Astrocyte (in vitro differentiated cells and primary cell): ENCODE results near the gene SMAD9. TPM values are rescaled to one million over a fixed set of nuclear protein-coding genes. Genes with fewer than 3 reads are reported as not detected.

Experiments used
- DNase-seq: peaks from one replicate; pipeline ENCODE4 v3.0.0-alpha.2; 2010; ENCODE audit warnings: low read depth
- FAIRE-seq: peaks from 2 replicates; lab custom pipeline; 2011; peaks lifted over from hg19 to GRCh38; lab: Jason Lieb, UNC
- H2AFZ ChIP-seq: 2 replicates; pipeline ENCODE4 v1.6.0; 2012; ENCODE audit warnings: low read depth, low read length, inconsistent platforms
- H3K27ac ChIP-seq: 2 replicates; pipeline ENCODE4 v1.5.1; 2011; ENCODE audit warnings: low read depth, low read length, inconsistent platforms
- H3K27me3 ChIP-seq: 2 replicates; pipeline ENCODE4 v1.6.0; 2011; ENCODE audit warnings: low read length, inconsistent platforms; ENCODE audit not compliant: insufficient read depth
- H3K36me3 ChIP-seq: 2 replicates; pipeline ENCODE4 v1.5.1; 2011; ENCODE audit warnings: low read length, inconsistent platforms; ENCODE audit not compliant: insufficient read depth
- H3K4me1 ChIP-seq: 2 replicates; pipeline ENCODE4 v1.5.1; 2011; ENCODE audit warnings: low read length, inconsistent platforms; ENCODE audit not compliant: insufficient read depth
- H3K4me2 ChIP-seq: 2 replicates; pipeline ENCODE4 v1.6.0; 2012; ENCODE audit warnings: low read length, inconsistent platforms
- H3K4me3 ChIP-seq: 2 replicates; pipeline ENCODE4 v1.5.1; 2011; ENCODE audit warnings: low read depth, mild to moderate bottlenecking, low read length, inconsistent platforms; ENCODE audit not compliant: insufficient read depth
- H3K79me2 ChIP-seq: 2 replicates; pipeline ENCODE4 v1.6.0; 2012; ENCODE audit warnings: mild to moderate bottlenecking, low read length, inconsistent platforms; ENCODE audit not compliant: insufficient read depth
- H3K9ac ChIP-seq: 2 replicates; pipeline ENCODE4 v1.6.0; 2012; ENCODE audit warnings: mild to moderate bottlenecking, low read length, inconsistent platforms
- H3K9me3 ChIP-seq: 2 replicates; pipeline ENCODE4 v1.5.1; 2012; ENCODE audit warnings: low read depth, mild to moderate bottlenecking, low read length, inconsistent platforms; ENCODE audit not compliant: insufficient read depth
- H4K20me1 ChIP-seq: 2 replicates; pipeline ENCODE4 v1.6.0; 2012; ENCODE audit warnings: low read length, inconsistent platforms; ENCODE audit not compliant: insufficient read depth
- H3K27ac Mint-ChIP-seq: one replicate; pipeline ENCODE4 v1.8.0; 2021; ENCODE audit warnings: mild to moderate bottlenecking, mixed read lengths; ENCODE audit not compliant: unreplicated experiment
- H3K27me3 Mint-ChIP-seq: one replicate; pipeline ENCODE4 v1.8.0; 2021; ENCODE audit warnings: low read depth, mixed read lengths; ENCODE audit not compliant: unreplicated experiment
- H3K36me3 Mint-ChIP-seq: one replicate; pipeline ENCODE4 v1.8.0; 2021; ENCODE audit warnings: low read depth, mixed read lengths; ENCODE audit not compliant: unreplicated experiment
- H3K4me1 Mint-ChIP-seq: one replicate; pipeline ENCODE4 v1.8.0; 2021; ENCODE audit warnings: low read depth, mixed read lengths; ENCODE audit not compliant: unreplicated experiment
- H3K4me3 Mint-ChIP-seq: one replicate; pipeline ENCODE4 v1.8.0; 2021; ENCODE audit warnings: mild to moderate bottlenecking, moderate library complexity, mixed read lengths; ENCODE audit not compliant: unreplicated experiment
- H3K9me3 Mint-ChIP-seq: one replicate; pipeline ENCODE4 v1.8.0; 2021; ENCODE audit warnings: mild to moderate bottlenecking, mixed read lengths; ENCODE audit not compliant: unreplicated experiment
- CTCF ChIP-seq: IDR thresholded peaks from 2 replicates; pipeline ENCODE4 v1.5.1; 2011; ENCODE audit warnings: low read depth, mild to moderate bottlenecking, inconsistent platforms, low read length, moderate library complexity; ENCODE audit not compliant: insufficient read depth
- EZH2 ChIP-seq: IDR thresholded peaks from 2 replicates; pipeline ENCODE4 v1.6.1; 2012; ENCODE audit warnings: mild to moderate bottlenecking, low read length, inconsistent platforms; ENCODE audit not compliant: insufficient read depth
- total RNA-seq: library from RNA; stranded (reverse); gene quantifications from 2 replicates; pipeline ENCODE4 v1.2.1, GENCODE V29; 2021

Gene SMAD9
- total RNA-seq, 1 donor from 2014 or later, result 2.8 TPM

DNA sequence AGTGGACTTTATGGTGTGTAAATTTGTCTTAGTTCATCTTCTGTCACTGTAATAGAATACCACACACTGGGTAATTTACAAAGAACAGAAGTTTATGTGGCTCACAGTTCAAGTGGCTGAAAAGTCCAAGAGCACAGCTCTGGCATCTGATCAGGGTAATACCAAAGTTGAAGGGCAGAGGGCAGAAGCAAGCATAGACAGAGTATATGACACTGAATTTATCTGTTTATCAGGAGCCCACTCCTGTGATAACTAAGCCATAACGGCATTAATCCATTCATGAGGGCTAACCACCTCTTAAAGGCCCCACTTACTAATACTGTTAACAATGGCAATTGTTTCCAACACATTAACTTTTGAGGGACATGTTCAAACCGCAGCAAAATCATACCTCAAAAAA, 105.0 kb downstream of the SMAD9 start:
- H3K27ac ChIP-seq, result no peak overlapping the region
- Mint-ChIP-seq H3K9me3 (no peaks in the 10 kb centered on the region), H3K36me3 (no peaks in the 10 kb centered on the region), H3K4me3 (no peak overlapping the region), H3K4me1 (peaks cover 6% of the 10 kb centered on the region), H3K27ac (no peak overlapping the region), H3K27me3 (no peaks in the 10 kb centered on the region)
- H3K36me3 ChIP-seq, result no peaks in the 10 kb centered on the region
- H3K9ac ChIP-seq, result no peak overlapping the region
- H3K4me3 ChIP-seq, result no peak overlapping the region
- peaks cover 12% of the 10 kb centered on the region for H3K4me1 ChIP-seq
- no peak for DNase-seq
- no peak overlapping the region for H2AFZ ChIP-seq
- H3K9me3 ChIP-seq, result no peaks in the 10 kb centered on the region
- H3K27me3 ChIP-seq, result no peaks in the 10 kb centered on the region
- no peak overlapping the region for H3K4me2 ChIP-seq
- peaks cover 8% of the 10 kb centered on the region for H3K79me2 ChIP-seq
- no peak for FAIRE-seq
- no peak for TF ChIP-seq CTCF
- TF ChIP-seq EZH2, result no peak
- H4K20me1 ChIP-seq, result no peaks in the 10 kb centered on the region

DNA sequence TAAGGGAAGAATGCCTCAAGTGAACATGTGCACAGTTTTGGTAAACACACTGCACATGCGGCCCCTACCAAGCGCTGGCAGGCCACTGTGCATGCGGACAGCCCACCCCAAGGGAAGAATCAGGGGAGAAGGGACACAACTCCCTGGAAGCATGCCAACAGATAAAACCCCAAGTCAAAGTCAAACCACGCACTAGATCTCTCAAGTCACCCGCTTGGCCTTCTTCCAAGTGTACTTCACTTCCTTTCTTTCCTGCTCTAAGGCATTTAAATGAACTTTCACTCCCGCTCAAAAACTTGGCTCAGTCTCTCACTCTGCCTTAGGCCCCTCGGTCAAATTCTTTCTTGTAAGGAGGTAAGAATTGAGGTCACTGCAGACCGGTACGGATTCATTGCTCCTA, 105.6 kb downstream of the SMAD9 start:
- Mint-ChIP-seq H3K4me3 (no peak overlapping the region), H3K4me1 (peaks cover 3% of the 10 kb centered on the region), H3K27me3 (no peaks in the 10 kb centered on the region), H3K36me3 (no peaks in the 10 kb centered on the region), H3K9me3 (no peaks in the 10 kb centered on the region), H3K27ac (no peak overlapping the region)
- H3K9ac ChIP-seq, result no peak overlapping the region
- no peak overlapping the region for H2AFZ ChIP-seq
- FAIRE-seq (no peak), DNase-seq (no peak)
- H3K4me1 ChIP-seq, result peaks cover 7% of the 10 kb centered on the region
- TF ChIP-seq CTCF, result no peak
- no peak for TF ChIP-seq EZH2
- H3K79me2 ChIP-seq, result peaks cover 2% of the 10 kb centered on the region
- no peak overlapping the region for H3K27ac ChIP-seq
- H4K20me1 ChIP-seq, result no peaks in the 10 kb centered on the region
- no peaks in the 10 kb centered on the region for H3K9me3 ChIP-seq
- no peak overlapping the region for H3K4me2 ChIP-seq
- H3K27me3 ChIP-seq, result no peaks in the 10 kb centered on the region
- no peaks in the 10 kb centered on the region for H3K36me3 ChIP-seq
- no peak overlapping the region for H3K4me3 ChIP-seq

- Mint-ChIP-seq H3K36me3 (no peaks in the 10 kb centered on the region), H3K4me1 (peaks cover 3% of the 10 kb centered on the region), H3K27me3 (no peaks in the 10 kb centered on the region), H3K9me3 (no peaks in the 10 kb centered on the region), H3K27ac (no peak overlapping the region), H3K4me3 (no peak overlapping the region)
- H3K36me3 ChIP-seq, result no peaks in the 10 kb centered on the region
- no peak overlapping the region for H2AFZ ChIP-seq
- H3K79me2 ChIP-seq, result no peaks in the 10 kb centered on the region
- no peak overlapping the region for H3K4me3 ChIP-seq
- H3K4me1 ChIP-seq, result peaks cover under 1% of the 10 kb centered on the region
- H3K27me3 ChIP-seq, result no peaks in the 10 kb centered on the region
- H3K27ac ChIP-seq, result no peak overlapping the region
- H4K20me1 ChIP-seq, result no peaks in the 10 kb centered on the region
- no peak overlapping the region for H3K4me2 ChIP-seq
- no peak for FAIRE-seq
- no peak for DNase-seq
- TF ChIP-seq CTCF, result no peak
- no peak for TF ChIP-seq EZH2
- no peak overlapping the region for H3K9ac ChIP-seq
- no peaks in the 10 kb centered on the region for H3K9me3 ChIP-seq
Measured at GRCh38 chr13:36813225-36813624, 106.8 kb downstream of the SMAD9 start.
